SK-N-SH (cell line): ENCODE data around the gene CPZ. TPM values are rescaled to one million over a fixed set of nuclear protein-coding genes. Genes with fewer than 3 reads are reported as not detected.

ENCODE experiments used
- CTCF ChIA-PET: fragments of 300-600, 350-600 bp; formaldehyde crosslinking; extraction: SDS; loops from one replicate; lab custom pipeline; 2021; lab: Yijun Ruan, JAX
- POLR2A ChIA-PET: fragments of 350-600 bp; sonication (Branson Sonifier 250); formaldehyde crosslinking; extraction: SDS; loops from one replicate; lab custom pipeline; 2020; ENCODE audit warnings: antibody characterized with exemption, inconsistent platforms; lab: Yijun Ruan, JAX
- DNase-seq: peaks from one replicate; pipeline ENCODE4 v3.0.0; 2012
- H2AFZ ChIP-seq: fragments of 200-600 bp; sonication (generic); 2 replicates; pipeline ENCODE4 v1.8.1; 2016; ENCODE audit warnings: antibody characterized with exemption, mild to moderate bottlenecking, low read depth
- H3F3A ChIP-seq: fragments of 200-600 bp; sonication (generic); replicated peaks from 2 replicates; pipeline ENCODE3; 2016; ENCODE audit warnings: antibody characterized with exemption, mild to moderate bottlenecking; ENCODE audit not compliant: insufficient read depth
- H3K27ac ChIP-seq, 2 experiments: fragments of 200-500 bp in 1 of 2; fragments of 200-600 bp in 1 of 2; sonication (Bioruptor generic) in 1 of 2; sonication (generic), shearing (Covaris generic) in 1 of 2; 2 replicates each; pipeline versions ENCODE4 v1.5.1 to v1.6.1; 2014 to 2016; ENCODE audit warnings: low read depth in 2 of 2, inconsistent platforms in 1 of 2, low read length in 1 of 2, mild to moderate bottlenecking in 1 of 2, mixed read lengths in 1 of 2
- H3K27me3 ChIP-seq: fragments of 200-600 bp; sonication (generic), shearing (Covaris generic); 2 replicates; pipeline ENCODE4 v1.6.1; 2016; ENCODE audit warnings: mixed run types; ENCODE audit not compliant: insufficient read depth
- H3K36me3 ChIP-seq, 2 experiments: fragments of 200-500 bp in 1 of 2; fragments of 200-600 bp in 1 of 2; sonication (Bioruptor generic) in 1 of 2; sonication (generic) in 1 of 2; replicated peaks in 1 of 2; 2 replicates each; pipeline versions ENCODE3 to v1.5.1; 2014 to 2016; ENCODE audit warnings: low read length in 1 of 2, mild to moderate bottlenecking in 1 of 2; ENCODE audit not compliant: insufficient read depth in 2 of 2, control insufficient read depth in 1 of 2
- H3K4me1 ChIP-seq, 2 experiments: fragments of 200-500 bp in 1 of 2; fragments of 200-600 bp in 1 of 2; sonication (Bioruptor generic) in 1 of 2; sonication (generic), shearing (Covaris generic) in 1 of 2; 2 replicates each; pipeline versions ENCODE4 v1.5.1 to v1.6.1; 2014 to 2016; ENCODE audit warnings: low read depth in 1 of 2, low read length in 1 of 2, mixed run types in 1 of 2; ENCODE audit not compliant: insufficient read depth in 2 of 2, control insufficient read depth in 1 of 2
- H3K4me2 ChIP-seq: fragments of 200-600 bp; sonication (generic), shearing (Covaris generic); 2 replicates; pipeline ENCODE4 v1.6.1; 2017; ENCODE audit warnings: mixed run types
- H3K4me3 ChIP-seq, 2 experiments: fragments of 200-500 bp in 1 of 2; fragments of 200-600 bp in 1 of 2; sonication (Bioruptor generic) in 1 of 2; sonication (generic), shearing (Covaris generic) in 1 of 2; 2 replicates each; pipeline versions ENCODE4 v1.5.1 to v1.8.1; 2014 to 2016; ENCODE audit warnings: low read depth in 2 of 2, inconsistent platforms in 1 of 2, low read length in 1 of 2, mild to moderate bottlenecking in 1 of 2, mixed read lengths in 1 of 2, moderate library complexity in 1 of 2
- H3K79me2 ChIP-seq: fragments of 200-600 bp; sonication (generic); 2 replicates; pipeline ENCODE4 v1.8.1; 2017; ENCODE audit warnings: mild to moderate bottlenecking; ENCODE audit not compliant: insufficient read depth
- H3K9ac ChIP-seq: fragments of 200-600 bp; sonication (generic); 2 replicates; pipeline ENCODE4 v1.6.1; 2017; ENCODE audit warnings: mixed run types
- H3K9me2 ChIP-seq: fragments of 200-600 bp; sonication (generic); 2 replicates; pipeline ENCODE4 v1.6.1; 2017; ENCODE audit warnings: mixed run types
- H3K9me3 ChIP-seq: fragments of 200-600 bp; sonication (generic); 2 replicates; pipeline ENCODE4 v1.6.1; 2017; ENCODE audit warnings: mixed run types, mild to moderate bottlenecking, moderate library complexity
- H4K20me1 ChIP-seq: fragments of 200-600 bp; sonication (generic); 2 replicates; pipeline ENCODE4 v1.6.1; 2017; ENCODE audit warnings: mild to moderate bottlenecking, mixed run types; ENCODE audit not compliant: insufficient read depth
- ELF1 ChIP-seq: IDR thresholded peaks from 2 replicates; pipeline ENCODE4 v1.4.0; 2012
- FOSL2 ChIP-seq: IDR thresholded peaks from 2 replicates; pipeline ENCODE4 v1.4.0; 2012; ENCODE audit warnings: low read depth, mild to moderate bottlenecking, moderate library complexity, borderline replicate concordance
- FOXM1 ChIP-seq: IDR thresholded peaks from 2 replicates; pipeline ENCODE4 v1.4.0; 2012; ENCODE audit warnings: low read depth, mild to moderate bottlenecking
- GATA2 ChIP-seq: sonication (generic); formaldehyde crosslinking; IDR thresholded peaks from 2 replicates; pipeline ENCODE4 v1.5.0; 2020; ENCODE audit warnings: mild to moderate bottlenecking, missing genetic modification reagents
- NRF1 ChIP-seq: IDR thresholded peaks from 2 replicates; pipeline ENCODE4 v1.6.1; 2012; ENCODE audit warnings: low read depth, mild to moderate bottlenecking, low read length
- RAD21 ChIP-seq: IDR thresholded peaks from 2 replicates; pipeline ENCODE4 v1.6.1; 2012; ENCODE audit warnings: mild to moderate bottlenecking, low read length
- RFX5 ChIP-seq: IDR thresholded peaks from 2 replicates; pipeline ENCODE4 v1.6.1; 2012; ENCODE audit warnings: mild to moderate bottlenecking, improper control_type of control experiment, low read length
- RXRA ChIP-seq: IDR thresholded peaks from 2 replicates; pipeline ENCODE4 v1.4.0; 2012; ENCODE audit warnings: low read depth, mild to moderate bottlenecking, borderline replicate concordance
- SIN3A ChIP-seq: IDR thresholded peaks from 2 replicates; pipeline ENCODE4 v1.6.1; 2012; ENCODE audit warnings: low read depth, mild to moderate bottlenecking, low read length, moderate library complexity, borderline replicate concordance
- SMC3 ChIP-seq: IDR thresholded peaks from 2 replicates; pipeline ENCODE4 v1.6.1; 2012; ENCODE audit warnings: low read depth, low read length, improper control_type of control experiment
- TAF1 ChIP-seq: IDR thresholded peaks from 2 replicates; pipeline ENCODE4 v1.6.1; 2012; ENCODE audit warnings: low read depth, mild to moderate bottlenecking, low read length, moderate library complexity, borderline replicate concordance
- TEAD4 ChIP-seq: IDR thresholded peaks from 2 replicates; pipeline ENCODE4 v1.4.0; 2012; ENCODE audit warnings: mild to moderate bottlenecking, borderline replicate concordance; ENCODE audit not compliant: insufficient read depth
- USF1 ChIP-seq: IDR thresholded peaks from 2 replicates; pipeline ENCODE4 v1.4.0; 2012; ENCODE audit warnings: low read depth, borderline replicate concordance
- YY1 ChIP-seq: IDR thresholded peaks from 2 replicates; pipeline ENCODE4 v1.4.0; 2012; ENCODE audit warnings: low read depth, mild to moderate bottlenecking
- WGBS: methylation state at CpG from one replicate; pipeline ENCODE4 v1.1.6; 2017; ENCODE audit warnings: low lambda C conversion rate; 5-methylcytosine and 5-hydroxymethylcytosine counted together
- polyA plus RNA-seq, 3 experiments: library from polyadenylated mRNA; depleted of rRNA; stranded (reverse); fragments of >200 nt; gene quantifications; 2 replicates each; pipeline ENCODE4 v1.2.3, GENCODE V29; 2012
- TF ChIP-seq, protein P1 (sequence below): fragments of 150-350 bp; IDR thresholded peaks from 2 replicates; pipeline ENCODE4 v1.6.1; 2016; ENCODE audit warnings: mild to moderate bottlenecking, low read depth, low read length
- TF ChIP-seq, protein P2 (sequence below): IDR thresholded peaks from 2 replicates; pipeline ENCODE4 v1.6.1; 2012; ENCODE audit warnings: mild to moderate bottlenecking, low read depth, low read length, moderate library complexity
- TF ChIP-seq, protein P3 (sequence below): IDR thresholded peaks from 2 replicates; pipeline ENCODE4 v1.4.0; 2012; ENCODE audit warnings: low read depth, borderline replicate concordance

The CPZ gene
- polyA plus RNA-seq, 1 of the 3 experiments (the other 2 are of a cell fraction) = not detected

- no peaks in the 10 kb centered on the region for H3F3A ChIP-seq
Observed at GRCh38 chr4:8577972-8578371, 14.6 kb upstream of the CPZ start.

More at GRCh38 chr4:8577972-8578371, 14.6 kb upstream of the CPZ start:
- no peak for DNase-seq
- no peaks in the 10 kb centered on the region for H3K9me2 ChIP-seq
- no peak overlapping the region for H3K4me2 ChIP-seq
- ChIA-PET POLR2A (no interaction called here), CTCF (interaction anchor here (1.0 to 1.9 kb wide), 5 partner anchors 17 to 340 kb away, joined by 3 to 8 read pairs (median 4); no protein-coding TSS in a partner anchor)
- H3K4me1 ChIP-seq = peaks cover 0 to 4% of the 10 kb centered on the region in 2 experiments; a peak in 1 of 4 replicates
- no peak overlapping the region for H3K4me3 ChIP-seq
- H3K36me3 ChIP-seq = no peaks in the 10 kb centered on the region
- no peaks in the 10 kb centered on the region for H3K79me2 ChIP-seq
- H3K9me3 ChIP-seq = no peaks in the 10 kb centered on the region
- no peaks in the 10 kb centered on the region for H4K20me1 ChIP-seq
- H3K9ac ChIP-seq = no peak overlapping the region
- H3K27me3 ChIP-seq = no peaks in the 10 kb centered on the region; the same call in 1 of the 2 replicates
- 43% methylated on average over 4 of the region's 4 CpGs for WGBS
- no peak overlapping the region for H2AFZ ChIP-seq
- TF ChIP-seq FOSL2 (no peak), USF1 (no peak), RXRA (no peak), FOXM1 (no peak), YY1 (no peak), GATA2 (no peak), TAF1 (no peak), ELF1 (no peak), RAD21 (no peak), TEAD4 (no peak), NRF1 (no peak), SIN3A (no peak), RFX5 (no peak), SMC3 (no peak)
- TF ChIP-seq, protein P1, sequence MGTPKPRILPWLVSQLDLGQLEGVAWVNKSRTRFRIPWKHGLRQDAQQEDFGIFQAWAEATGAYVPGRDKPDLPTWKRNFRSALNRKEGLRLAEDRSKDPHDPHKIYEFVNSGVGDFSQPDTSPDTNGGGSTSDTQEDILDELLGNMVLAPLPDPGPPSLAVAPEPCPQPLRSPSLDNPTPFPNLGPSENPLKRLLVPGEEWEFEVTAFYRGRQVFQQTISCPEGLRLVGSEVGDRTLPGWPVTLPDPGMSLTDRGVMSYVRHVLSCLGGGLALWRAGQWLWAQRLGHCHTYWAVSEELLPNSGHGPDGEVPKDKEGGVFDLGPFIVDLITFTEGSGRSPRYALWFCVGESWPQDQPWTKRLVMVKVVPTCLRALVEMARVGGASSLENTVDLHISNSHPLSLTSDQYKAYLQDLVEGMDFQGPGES = no peak
- TF ChIP-seq, protein P2, sequence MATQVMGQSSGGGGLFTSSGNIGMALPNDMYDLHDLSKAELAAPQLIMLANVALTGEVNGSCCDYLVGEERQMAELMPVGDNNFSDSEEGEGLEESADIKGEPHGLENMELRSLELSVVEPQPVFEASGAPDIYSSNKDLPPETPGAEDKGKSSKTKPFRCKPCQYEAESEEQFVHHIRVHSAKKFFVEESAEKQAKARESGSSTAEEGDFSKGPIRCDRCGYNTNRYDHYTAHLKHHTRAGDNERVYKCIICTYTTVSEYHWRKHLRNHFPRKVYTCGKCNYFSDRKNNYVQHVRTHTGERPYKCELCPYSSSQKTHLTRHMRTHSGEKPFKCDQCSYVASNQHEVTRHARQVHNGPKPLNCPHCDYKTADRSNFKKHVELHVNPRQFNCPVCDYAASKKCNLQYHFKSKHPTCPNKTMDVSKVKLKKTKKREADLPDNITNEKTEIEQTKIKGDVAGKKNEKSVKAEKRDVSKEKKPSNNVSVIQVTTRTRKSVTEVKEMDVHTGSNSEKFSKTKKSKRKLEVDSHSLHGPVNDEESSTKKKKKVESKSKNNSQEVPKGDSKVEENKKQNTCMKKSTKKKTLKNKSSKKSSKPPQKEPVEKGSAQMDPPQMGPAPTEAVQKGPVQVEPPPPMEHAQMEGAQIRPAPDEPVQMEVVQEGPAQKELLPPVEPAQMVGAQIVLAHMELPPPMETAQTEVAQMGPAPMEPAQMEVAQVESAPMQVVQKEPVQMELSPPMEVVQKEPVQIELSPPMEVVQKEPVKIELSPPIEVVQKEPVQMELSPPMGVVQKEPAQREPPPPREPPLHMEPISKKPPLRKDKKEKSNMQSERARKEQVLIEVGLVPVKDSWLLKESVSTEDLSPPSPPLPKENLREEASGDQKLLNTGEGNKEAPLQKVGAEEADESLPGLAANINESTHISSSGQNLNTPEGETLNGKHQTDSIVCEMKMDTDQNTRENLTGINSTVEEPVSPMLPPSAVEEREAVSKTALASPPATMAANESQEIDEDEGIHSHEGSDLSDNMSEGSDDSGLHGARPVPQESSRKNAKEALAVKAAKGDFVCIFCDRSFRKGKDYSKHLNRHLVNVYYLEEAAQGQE = no peak
- TF ChIP-seq, protein P3, sequence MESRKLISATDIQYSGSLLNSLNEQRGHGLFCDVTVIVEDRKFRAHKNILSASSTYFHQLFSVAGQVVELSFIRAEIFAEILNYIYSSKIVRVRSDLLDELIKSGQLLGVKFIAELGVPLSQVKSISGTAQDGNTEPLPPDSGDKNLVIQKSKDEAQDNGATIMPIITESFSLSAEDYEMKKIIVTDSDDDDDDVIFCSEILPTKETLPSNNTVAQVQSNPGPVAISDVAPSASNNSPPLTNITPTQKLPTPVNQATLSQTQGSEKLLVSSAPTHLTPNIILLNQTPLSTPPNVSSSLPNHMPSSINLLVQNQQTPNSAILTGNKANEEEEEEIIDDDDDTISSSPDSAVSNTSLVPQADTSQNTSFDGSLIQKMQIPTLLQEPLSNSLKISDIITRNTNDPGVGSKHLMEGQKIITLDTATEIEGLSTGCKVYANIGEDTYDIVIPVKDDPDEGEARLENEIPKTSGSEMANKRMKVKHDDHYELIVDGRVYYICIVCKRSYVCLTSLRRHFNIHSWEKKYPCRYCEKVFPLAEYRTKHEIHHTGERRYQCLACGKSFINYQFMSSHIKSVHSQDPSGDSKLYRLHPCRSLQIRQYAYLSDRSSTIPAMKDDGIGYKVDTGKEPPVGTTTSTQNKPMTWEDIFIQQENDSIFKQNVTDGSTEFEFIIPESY = no peak
- H3K27ac ChIP-seq = no peak overlapping the region
